Measurements from ENCODE around the gene TRABD.

The TRABD gene

GRCh38 chr22:50216055-50216683, 30.5 kb downstream of the TRABD start:
- DNase-seq (ENCODE audit: low read depth): no peak
- TF ChIP-seq CTCF (IDR thresholded peaks at IDR 0.05; ENCODE audit: control insufficient read depth, extremely low read depth, insufficient read depth): no peak
- H3K4me3 ChIP-seq (ENCODE audit: low read depth, low read length): no peak overlapping the region

GRCh38 chr22:50216684-50217520, 31.2 kb downstream of the TRABD start:
- no peak for TF ChIP-seq CTCF (IDR thresholded peaks at IDR 0.05; ENCODE audit: control insufficient read depth, extremely low read depth, insufficient read depth)
- no peak for DNase-seq (ENCODE audit: low read depth)
- H3K4me3 ChIP-seq (ENCODE audit: low read depth, low read length): no peak overlapping the region

- no peak overlapping the region for H3K4me3 ChIP-seq (ENCODE audit: low read depth, low read length)
- no peak for DNase-seq (ENCODE audit: low read depth)
- no peak for TF ChIP-seq CTCF (IDR thresholded peaks at IDR 0.05; ENCODE audit: control insufficient read depth, extremely low read depth, insufficient read depth)
These were observed 31.9 kb downstream of the TRABD start for GRCh38 chr22:50217543-50218152.

- no peak overlapping the region for H3K4me3 ChIP-seq (ENCODE audit: low read depth, low read length)
- no peak for DNase-seq (ENCODE audit: low read depth)
- no peak for TF ChIP-seq CTCF (IDR thresholded peaks at IDR 0.05; ENCODE audit: control insufficient read depth, extremely low read depth, insufficient read depth)
These were observed 32.7 kb downstream of the TRABD start for GRCh38 chr22:50218153-50218995.

GRCh38 chr22:50218996-50219727, 33.4 kb downstream of the TRABD start:
- DNase-seq (ENCODE audit: low read depth): peak; percentile 96
- no peak for TF ChIP-seq CTCF (IDR thresholded peaks at IDR 0.05; ENCODE audit: control insufficient read depth, extremely low read depth, insufficient read depth)
- H3K4me3 ChIP-seq (ENCODE audit: low read depth, low read length): no peak overlapping the region
